Lung (tissue), 12 donors: Measurements from ENCODE around the gene INSRR. TPM values are rescaled to one million over a fixed set of nuclear protein-coding genes. Genes with fewer than 3 reads are reported as not detected.

Source experiments
- ATAC-seq: fragments of 200-7000 bp; cut with Tn5 transposase; one replicate; pipeline ENCODE4 v1.9.1; 2020; ENCODE audit warnings: moderate number of reproducible peaks; ENCODE audit not compliant: insufficient read depth, low FRiP score
- DNase-seq, 3 donors: peaks; one replicate each; pipeline ENCODE4 v3.0.0-alpha.2; 2013 to 2017
- H3K27ac ChIP-seq, 2 donors: one replicate each; pipeline ENCODE4 v1.5.1; 2013; ENCODE audit warnings: mild to moderate bottlenecking in 2 of 2, moderate library complexity in 2 of 2, control low read depth in 1 of 2, inconsistent platforms in 1 of 2, low read depth in 1 of 2, low read length in 1 of 2
- H3K27me3 ChIP-seq, 3 donors: one replicate each; pipeline ENCODE4 v1.5.1; 2013; ENCODE audit warnings: low read length in 2 of 3; ENCODE audit not compliant: control insufficient read depth in 3 of 3, insufficient read depth in 3 of 3
- H3K36me3 ChIP-seq, 4 donors: one replicate each; pipeline ENCODE4 v1.5.1; 2013; ENCODE audit warnings: low read length in 4 of 4, mild to moderate bottlenecking in 1 of 4, moderate library complexity in 1 of 4; ENCODE audit not compliant: control insufficient read depth in 4 of 4, insufficient read depth in 4 of 4
- H3K4me1 ChIP-seq, 5 donors: one replicate each; pipeline ENCODE4 v1.5.1; 2013; ENCODE audit warnings: low read length in 5 of 5, mild to moderate bottlenecking in 2 of 5, moderate library complexity in 1 of 5; ENCODE audit not compliant: control insufficient read depth in 5 of 5, insufficient read depth in 5 of 5
- H3K4me3 ChIP-seq: one replicate; pipeline ENCODE4 v1.5.1; 2013; ENCODE audit warnings: mild to moderate bottlenecking, control low read depth, moderate library complexity
- H3K9ac ChIP-seq, 2 donors: one replicate each; pipeline ENCODE4 v1.5.1; 2013; ENCODE audit warnings: low read length in 2 of 2, control low read depth in 1 of 2; ENCODE audit not compliant: insufficient read depth in 1 of 2
- H3K9me3 ChIP-seq, 4 donors: one replicate each; pipeline ENCODE4 v1.5.1; 2013; ENCODE audit warnings: low read length in 3 of 4, mild to moderate bottlenecking in 1 of 4, moderate library complexity in 1 of 4; ENCODE audit not compliant: control insufficient read depth in 4 of 4, insufficient read depth in 3 of 4
- CTCF ChIP-seq: IDR thresholded peaks from 2 replicates; pipeline ENCODE4 v1.5.1; 2012; ENCODE audit warnings: mild to moderate bottlenecking; ENCODE audit errors: control extremely low read depth, extremely low read depth
- WGBS, 2 donors: extraction: QIAGEN DNeasy Blood & Tissue Kit; methylation state at CpG; one replicate each; pipeline ENCODE4 v1.1.7; 2013; 5-methylcytosine and 5-hydroxymethylcytosine counted together
- polyA plus RNA-seq, 2 donors: library from polyadenylated mRNA; stranded (reverse); fragments of 200-250 nt; gene quantifications; one replicate each; pipeline ENCODE4 v1.2.1, GENCODE V29; 2013
- total RNA-seq, 2 donors: library from RNA; depleted of rRNA in 1 of 2; stranded (reverse); fragments of >200 nt in 1 of 2; gene quantifications; one replicate each; pipeline ENCODE4 v1.2.1, GENCODE V29; 2014 to 2021
- donor health status: control.
- donor health status: control.
- donor health status: Bipolar disorder and iron deficiency.
- donor health status: healthy.
- donor health status: DM: yes; HTN: yes; CAD: no.

Gene INSRR
- total and polyA plus RNA-seq, 4 donors, result not detected

DNA sequence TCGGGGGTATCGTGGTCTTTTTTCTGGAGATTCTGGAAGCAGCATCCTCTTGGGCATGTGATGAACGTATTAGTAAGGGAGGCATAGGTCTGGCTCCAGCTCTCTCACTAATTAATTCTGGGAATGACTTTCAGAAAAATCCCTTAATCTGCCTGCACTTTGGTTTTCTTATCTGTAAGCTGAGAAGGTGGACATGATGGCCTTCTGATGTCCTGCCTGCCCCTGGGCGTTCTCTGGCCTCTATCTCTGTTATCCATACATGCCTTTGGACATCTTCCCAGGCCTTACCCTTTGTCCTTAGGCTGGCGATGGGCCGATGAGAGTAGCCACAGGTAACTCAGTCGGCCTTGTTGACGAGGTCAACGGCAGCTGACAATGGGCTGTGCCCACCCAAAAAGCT lies 10.5 kb upstream of the INSRR start:
- no peak for TF ChIP-seq CTCF
- 88 to 89% methylated on average over 9 of the region's 9 CpGs for WGBS, 2 donors
- Histone ChIP-seq H3K9ac (no peak overlapping the region), H3K36me3 (no peaks in the 10 kb centered on the region), H3K27me3 (peaks cover 0 to 18% (median 0%) of the 10 kb centered on the region in 3 donors), H3K27ac (no peak overlapping the region), H3K4me1 (peaks cover 0 to 16% (median 0%) of the 10 kb centered on the region in 5 donors), H3K4me3 (no peak overlapping the region), H3K9me3 (no peaks in the 10 kb centered on the region)
- DNase-seq (no peak), ATAC-seq (no peak)

DNA sequence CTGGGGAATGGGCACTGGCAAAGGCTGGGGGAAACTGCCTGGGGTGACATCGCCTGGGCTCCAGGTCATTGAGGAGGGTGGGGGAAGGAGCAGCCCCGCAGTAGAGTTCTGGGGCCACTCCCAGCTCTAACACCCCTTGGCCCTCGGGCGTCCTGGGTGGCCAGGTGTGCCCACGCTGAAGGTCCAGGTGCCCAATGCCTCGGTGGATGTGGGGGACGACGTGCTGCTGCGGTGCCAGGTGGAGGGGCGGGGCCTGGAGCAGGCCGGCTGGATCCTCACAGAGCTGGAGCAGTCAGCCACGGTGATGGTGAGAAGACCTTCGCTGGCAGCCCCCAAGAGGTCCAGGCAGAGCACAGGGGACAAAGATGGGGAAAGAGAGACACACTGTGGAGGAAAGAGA lies 9.4 kb upstream of the INSRR start:
- Histone ChIP-seq H3K9ac (no peak overlapping the region), H3K4me3 (no peak overlapping the region), H3K27me3 (peaks cover 0 to 29% (median 5%) of the 10 kb centered on the region in 3 donors), H3K27ac (no peak overlapping the region), H3K9me3 (peaks cover 0 to 2% (median 0%) of the 10 kb centered on the region in 4 donors), H3K36me3 (no peaks in the 10 kb centered on the region), H3K4me1 (peaks cover 0 to 18% (median 0%) of the 10 kb centered on the region in 5 donors)
- no peak for TF ChIP-seq CTCF
- DNase-seq (no peak), ATAC-seq (no peak)
- WGBS, 2 donors, result 72 to 84% methylated on average over 12 to 13 of the region's 13 CpGs

DNA sequence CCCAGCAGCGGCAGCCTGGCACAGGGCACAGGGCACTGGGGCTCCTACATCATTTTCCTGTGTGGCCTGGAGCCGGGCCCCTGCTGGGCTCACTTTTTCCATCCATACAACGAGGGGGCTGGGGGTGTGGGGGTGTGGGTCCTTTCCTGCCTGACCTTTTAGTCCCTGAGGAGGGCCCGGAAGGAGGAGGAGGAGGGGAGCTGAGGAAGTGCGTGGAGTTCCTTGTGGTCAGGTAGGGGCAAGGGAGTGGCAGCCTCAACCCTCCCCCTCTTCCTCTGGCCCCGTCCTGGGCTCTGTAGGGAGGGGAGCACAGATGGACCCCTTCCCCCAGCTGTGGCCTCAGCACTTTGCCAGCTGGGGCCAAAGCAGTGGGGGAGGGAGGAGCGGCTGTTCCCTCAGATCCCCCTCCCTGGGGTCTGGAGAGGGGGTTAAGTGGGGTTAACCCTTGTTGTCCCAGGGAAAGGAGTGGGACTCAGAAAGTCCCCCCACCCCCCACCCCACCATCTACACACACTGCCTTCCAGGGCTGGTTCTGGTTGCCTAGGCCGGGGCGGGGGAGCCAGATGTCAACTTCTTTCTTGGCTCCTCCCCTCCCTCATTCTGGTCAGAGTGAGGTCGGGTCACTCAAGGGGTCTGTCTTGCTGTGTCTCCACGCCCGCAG lies 7.5 kb upstream of the INSRR start:
- Histone ChIP-seq H3K27ac (no peak overlapping the region), H3K4me1 (peaks cover 0 to 29% (median 0%) of the 10 kb centered on the region in 5 donors), H3K27me3 (peaks cover 6 to 47% (median 15%) of the 10 kb centered on the region in 3 donors), H3K4me3 (no peak overlapping the region), H3K9me3 (peaks cover 0 to 4% (median 0%) of the 10 kb centered on the region in 4 donors), H3K9ac (no peak overlapping the region), H3K36me3 (no peaks in the 10 kb centered on the region)
- DNase-seq (no peak), ATAC-seq (no peak)
- 37 to 41% methylated on average over 12 of the region's 12 CpGs for WGBS, 2 donors
- TF ChIP-seq CTCF, result no peak
